Stimulated activated naive B cell treated with anti-CD40 and anti-IgM and Interleukin-4, amounts not matched to agents 10 μg/mL and 1 μg/mL and 100 μg/mL, for 72 hours (primary cell): ENCODE measurements around the gene CDK3.
A peak's percentile ranks its signal among the peaks of the same experiment; 100 is the strongest.

Experiments used
- ATAC-seq, 2 donors: fragments of 150-1000 bp; cut with Tn5 transposase; replicated peaks; 2 replicates each; pipeline ENCODE4 v1.10.0; 2021; ENCODE audit warnings: moderate library complexity in 1 of 2
- DNase-seq: peaks from one replicate; pipeline ENCODE4 v3.0.0; 2021
- H3K27ac Mint-ChIP-seq: one replicate; pipeline ENCODE4 v1.8.0; 2022; ENCODE audit warnings: mild to moderate bottlenecking, mixed read lengths
- H3K27me3 Mint-ChIP-seq, 2 donors: one replicate each; pipeline ENCODE4 v1.8.0; 2022; ENCODE audit warnings: mixed read lengths in 2 of 2
- H3K36me3 Mint-ChIP-seq, 2 donors: one replicate each; pipeline ENCODE4 v1.8.0; 2022; ENCODE audit warnings: mixed read lengths in 2 of 2, mild to moderate bottlenecking in 1 of 2
- H3K4me1 Mint-ChIP-seq, 2 donors: one replicate each; pipeline ENCODE4 v1.8.0; 2022; ENCODE audit warnings: mixed read lengths in 2 of 2, mild to moderate bottlenecking in 1 of 2
- H3K4me3 Mint-ChIP-seq, 2 donors: one replicate each; pipeline ENCODE4 v1.8.0; 2022; ENCODE audit warnings: mild to moderate bottlenecking in 2 of 2, mixed read lengths in 2 of 2, moderate library complexity in 1 of 2
- H3K9me3 Mint-ChIP-seq, 2 donors: one replicate each; pipeline ENCODE4 v1.8.0; 2022; ENCODE audit warnings: mixed read lengths in 2 of 2, mild to moderate bottlenecking in 1 of 2

The CDK3 gene

DNA sequence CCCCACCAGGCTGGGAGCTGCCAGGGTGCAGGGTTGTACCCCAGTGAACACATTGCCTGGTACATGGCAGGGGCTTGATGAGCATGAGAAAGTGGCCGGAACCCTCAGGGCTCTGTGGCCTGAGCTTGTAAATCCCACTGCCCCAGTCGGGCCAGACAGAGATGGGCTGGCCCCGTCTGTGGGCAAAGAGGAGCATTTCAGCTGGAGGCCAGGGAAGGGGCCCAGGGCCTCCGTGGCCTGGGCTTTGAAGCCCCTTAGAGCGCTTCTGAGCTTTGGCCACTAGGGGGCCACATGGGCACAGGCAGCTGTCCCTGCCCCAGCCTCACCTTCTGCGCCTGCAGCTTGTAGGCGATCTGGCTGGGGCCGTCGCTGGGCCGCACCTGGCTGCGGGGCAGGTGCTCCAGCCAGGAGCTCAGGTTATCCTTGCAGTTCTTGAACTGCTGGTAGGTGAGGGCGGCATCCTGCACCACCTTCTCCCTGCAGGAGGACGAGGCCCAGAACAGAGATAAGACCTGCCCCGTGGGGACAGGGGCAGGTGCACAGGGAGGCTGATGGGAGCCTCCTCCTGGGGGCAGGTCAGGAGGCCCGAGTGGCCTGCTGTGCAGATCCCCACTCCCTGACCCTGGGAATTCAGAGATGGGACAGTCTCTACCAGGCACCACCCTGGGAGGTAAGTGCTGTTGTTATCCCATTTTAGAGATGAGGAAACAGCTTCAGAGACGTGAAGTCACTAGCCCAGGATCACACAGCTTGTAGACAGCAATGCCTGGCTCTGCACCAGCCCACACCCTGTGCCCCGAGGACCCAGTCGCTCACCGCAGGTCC lies 13.7 kb downstream of the CDK3 start:
- Mint-ChIP-seq H3K9me3 (no peaks in the 10 kb centered on the region), H3K4me1 (peaks cover 6 to 7% of the 10 kb centered on the region in 2 donors), H3K27ac (peak overlapping the region; percentile 47), H3K4me3 (no peak overlapping the region), H3K36me3 (no peaks in the 10 kb centered on the region), H3K27me3 (peaks cover 0 to 9% of the 10 kb centered on the region in 2 donors)
- ATAC-seq = peak; percentile 97 to 99
- DNase-seq = peak; percentile 54

DNA sequence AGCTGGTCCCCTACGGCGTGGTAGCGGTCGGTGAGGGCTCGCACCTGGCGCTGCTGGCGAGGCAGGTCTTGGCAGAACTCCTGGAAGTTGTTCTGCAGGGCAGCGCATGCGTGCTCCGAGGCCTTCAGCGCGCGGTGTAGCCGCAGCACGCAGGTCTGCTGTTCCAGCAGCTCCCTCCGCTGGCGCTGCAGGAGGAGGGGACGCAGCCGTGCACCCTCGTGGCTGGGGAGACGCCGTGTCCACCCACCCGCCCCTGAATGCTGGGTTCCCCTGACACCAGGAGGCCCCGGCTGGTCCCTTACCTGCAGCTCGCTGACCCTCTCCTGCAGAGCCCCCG lies 14.2 kb downstream of the CDK3 start:
- peaks cover 6 to 7% of the 10 kb centered on the region in 2 donors for H3K4me1 Mint-ChIP-seq
- H3K4me3 Mint-ChIP-seq = no peak overlapping the region
- no peaks in the 10 kb centered on the region for H3K36me3 Mint-ChIP-seq
- DNase-seq = no peak
- ATAC-seq = no peak
- H3K27ac Mint-ChIP-seq = no peak overlapping the region
- no peaks in the 10 kb centered on the region for H3K9me3 Mint-ChIP-seq
- peaks cover 0 to 9% of the 10 kb centered on the region in 2 donors for H3K27me3 Mint-ChIP-seq

DNA sequence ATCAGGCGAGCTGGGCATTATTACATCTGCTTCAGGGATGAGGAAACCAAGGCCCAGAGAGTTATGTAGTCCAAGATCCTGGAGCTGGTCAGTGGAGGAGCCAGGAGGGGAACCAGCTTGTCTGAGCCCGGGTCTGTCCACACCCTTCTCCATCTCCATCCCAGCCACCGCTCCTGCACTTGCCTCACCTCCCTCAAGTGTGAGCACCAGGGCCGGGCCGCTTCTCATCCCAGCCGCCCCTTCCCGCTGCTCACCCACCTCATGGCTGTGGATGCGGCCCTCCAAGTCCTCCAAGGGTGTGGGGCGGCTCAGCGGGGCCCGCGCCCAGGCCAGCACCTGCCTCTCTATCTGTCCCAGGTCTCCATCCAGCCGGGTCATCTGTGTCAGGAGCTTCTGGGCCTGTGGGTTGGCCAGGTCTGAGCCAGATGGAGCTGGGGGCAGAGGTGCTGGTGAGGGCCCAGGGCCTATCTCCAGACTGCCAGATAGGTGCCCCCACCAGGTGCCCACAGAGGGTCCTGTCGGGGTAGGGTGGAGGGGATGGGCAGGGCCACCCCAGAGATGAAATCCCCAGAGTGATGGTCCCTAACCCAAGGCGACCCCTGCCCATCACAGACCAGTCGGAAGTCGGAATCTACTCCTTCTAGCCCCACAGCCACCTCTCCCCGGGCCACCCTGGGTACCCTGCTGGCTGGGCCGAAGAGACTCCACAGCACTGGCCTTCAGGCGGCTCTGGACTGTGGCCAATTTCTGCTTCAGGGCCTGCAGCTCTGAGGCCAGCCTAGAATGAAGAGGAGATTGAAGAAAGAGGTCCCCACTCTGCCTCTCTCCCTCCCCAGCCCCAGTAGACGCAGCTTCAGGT lies 17.1 kb downstream of the CDK3 start:
- H3K4me3 Mint-ChIP-seq = no peak overlapping the region
- ATAC-seq (no peak), DNase-seq (no peak)
- no peaks in the 10 kb centered on the region for H3K9me3 Mint-ChIP-seq
- no peak overlapping the region for H3K27ac Mint-ChIP-seq
- peaks cover 0 to 10% of the 10 kb centered on the region in 2 donors for H3K27me3 Mint-ChIP-seq
- H3K4me1 Mint-ChIP-seq = peaks cover 6 to 7% of the 10 kb centered on the region in 2 donors
- no peaks in the 10 kb centered on the region for H3K36me3 Mint-ChIP-seq

- H3K4me1 Mint-ChIP-seq = peaks cover 6 to 7% of the 10 kb centered on the region in 2 donors
- no peaks in the 10 kb centered on the region for H3K36me3 Mint-ChIP-seq
- H3K27ac Mint-ChIP-seq = no peak overlapping the region
- peaks cover 0 to 15% of the 10 kb centered on the region in 2 donors for H3K27me3 Mint-ChIP-seq
- DNase-seq (no peak), ATAC-seq (no peak)
- H3K9me3 Mint-ChIP-seq = no peaks in the 10 kb centered on the region
- H3K4me3 Mint-ChIP-seq = no peak overlapping the region
Observed at GRCh38 chr17:76018340-76018680, 17.7 kb downstream of the CDK3 start.

- Mint-ChIP-seq H3K27ac (no peak overlapping the region), H3K4me1 (peaks cover 6 to 7% of the 10 kb centered on the region in 2 donors), H3K4me3 (no peak overlapping the region), H3K9me3 (no peaks in the 10 kb centered on the region), H3K36me3 (no peaks in the 10 kb centered on the region), H3K27me3 (peaks cover 0 to 12% of the 10 kb centered on the region in 2 donors)
- ATAC-seq = no peak
- DNase-seq = no peak
Observed at GRCh38 chr17:76018801-76019200, 18.1 kb downstream of the CDK3 start.

DNA sequence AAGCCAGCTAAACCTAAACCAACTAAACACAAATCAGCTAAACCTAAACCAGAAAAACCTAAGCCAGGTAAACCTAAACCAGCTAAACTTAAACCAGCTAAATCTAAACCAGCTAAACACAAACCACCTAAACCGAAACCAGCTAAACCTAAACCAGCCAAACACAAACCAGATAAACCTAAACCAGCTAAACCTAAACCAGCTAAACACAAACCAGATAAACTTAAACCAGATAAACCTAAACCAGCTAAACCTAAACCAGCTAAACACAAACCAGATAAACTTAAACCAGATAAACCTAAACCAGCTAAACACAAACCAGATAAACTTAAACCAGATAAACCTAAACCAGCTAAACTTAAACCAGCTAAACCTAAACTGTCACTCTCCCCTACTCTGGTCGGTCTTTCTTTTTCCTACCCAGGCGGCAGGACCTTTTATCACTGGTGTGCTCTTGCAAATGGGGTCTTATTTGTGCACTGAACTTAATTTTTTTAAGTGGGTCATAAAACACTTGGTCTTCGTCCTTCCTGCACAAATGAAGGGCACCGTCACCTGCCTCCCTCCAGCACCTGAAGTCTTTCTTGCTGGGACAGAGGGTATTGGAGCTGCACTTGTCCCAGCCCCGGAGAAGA lies 19.3 kb downstream of the CDK3 start:
- Mint-ChIP-seq H3K9me3 (no peaks in the 10 kb centered on the region), H3K36me3 (no peaks in the 10 kb centered on the region), H3K27ac (peak overlapping the region; percentile 22), H3K27me3 (peaks cover 0 to 6% of the 10 kb centered on the region in 2 donors), H3K4me3 (no peak overlapping the region), H3K4me1 (no peaks in the 10 kb centered on the region)
- ATAC-seq (no peak), DNase-seq (no peak)

DNA sequence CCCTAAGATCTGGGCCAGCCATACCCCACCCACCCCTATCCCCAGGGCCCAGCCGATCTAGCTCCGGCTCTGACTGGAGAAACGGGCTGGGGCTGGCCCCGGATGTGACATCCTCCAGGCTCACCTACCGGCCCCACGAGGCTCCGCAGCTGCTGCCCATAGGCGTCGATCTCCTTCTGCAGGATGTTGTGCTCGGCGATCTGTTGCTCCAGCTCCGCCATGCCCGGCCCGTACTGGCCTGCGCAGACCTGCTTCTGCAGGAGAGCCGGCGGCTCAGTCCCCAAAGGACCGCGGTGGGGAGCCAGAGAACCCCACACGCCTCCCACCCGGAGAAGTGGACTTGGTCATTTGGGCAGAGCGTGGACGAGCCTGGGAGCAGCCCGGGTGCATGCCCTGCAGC lies 21.6 kb downstream of the CDK3 start:
- no peak for ATAC-seq
- Mint-ChIP-seq H3K4me1 (peaks cover 0 to 2% of the 10 kb centered on the region in 2 donors), H3K36me3 (no peaks in the 10 kb centered on the region), H3K27me3 (peaks cover 0 to 6% of the 10 kb centered on the region in 2 donors), H3K9me3 (no peaks in the 10 kb centered on the region), H3K27ac (no peak overlapping the region), H3K4me3 (no peak overlapping the region)
- DNase-seq = no peak

- peaks cover 0 to 6% of the 10 kb centered on the region in 2 donors for H3K27me3 Mint-ChIP-seq
- no peaks in the 10 kb centered on the region for H3K36me3 Mint-ChIP-seq
- no peak for ATAC-seq
- peaks cover 0 to 3% of the 10 kb centered on the region in 2 donors for H3K4me1 Mint-ChIP-seq
- no peaks in the 10 kb centered on the region for H3K9me3 Mint-ChIP-seq
- H3K4me3 Mint-ChIP-seq = no peak overlapping the region
- H3K27ac Mint-ChIP-seq = no peak overlapping the region
- no peak for DNase-seq
Observed at GRCh38 chr17:76022973-76023899, 22.6 kb downstream of the CDK3 start.

DNA sequence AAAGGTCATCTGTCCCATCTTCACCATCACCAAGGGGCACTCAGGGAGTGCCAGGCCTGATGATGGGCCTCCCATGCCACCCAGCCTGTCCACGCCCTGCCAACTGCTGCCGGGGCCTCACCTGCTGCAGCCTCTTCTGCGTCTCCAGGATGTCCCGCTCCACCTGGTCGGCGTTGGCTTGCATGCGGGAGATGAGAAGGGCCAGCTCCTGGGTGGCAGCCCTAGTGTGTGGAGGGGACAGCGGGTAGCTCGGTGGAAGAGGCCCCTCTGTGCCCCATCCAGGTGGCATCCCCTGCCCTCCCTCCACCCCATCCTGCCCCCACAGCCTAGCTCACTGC lies 23.2 kb downstream of the CDK3 start:
- H3K9me3 Mint-ChIP-seq = no peaks in the 10 kb centered on the region
- no peak overlapping the region for H3K4me3 Mint-ChIP-seq
- peaks cover under 1 to 3% of the 10 kb centered on the region in 2 donors for H3K4me1 Mint-ChIP-seq
- peaks cover 0 to 6% of the 10 kb centered on the region in 2 donors for H3K27me3 Mint-ChIP-seq
- H3K27ac Mint-ChIP-seq = no peak overlapping the region
- DNase-seq = no peak
- ATAC-seq = no peak
- no peaks in the 10 kb centered on the region for H3K36me3 Mint-ChIP-seq

- Mint-ChIP-seq H3K36me3 (no peaks in the 10 kb centered on the region), H3K4me3 (no peak overlapping the region), H3K27me3 (peaks cover 0 to 8% of the 10 kb centered on the region in 2 donors), H3K9me3 (no peaks in the 10 kb centered on the region), H3K4me1 (peaks cover 5 to 6% of the 10 kb centered on the region in 2 donors), H3K27ac (no peak overlapping the region)
- no peak for ATAC-seq
- no peak for DNase-seq
Observed at GRCh38 chr17:76024353-76024752, 23.7 kb downstream of the CDK3 start.

GRCh38 chr17:76025294-76025693 lies 24.6 kb downstream of the CDK3 start:
- Mint-ChIP-seq H3K27me3 (peaks cover 0 to 14% of the 10 kb centered on the region in 2 donors), H3K27ac (no peak overlapping the region), H3K9me3 (no peaks in the 10 kb centered on the region), H3K4me3 (no peak overlapping the region), H3K36me3 (no peaks in the 10 kb centered on the region), H3K4me1 (peaks cover 11 to 12% of the 10 kb centered on the region in 2 donors)
- no peak for ATAC-seq
- DNase-seq = no peak

- Mint-ChIP-seq H3K9me3 (no peaks in the 10 kb centered on the region), H3K27me3 (peaks cover 0 to 14% of the 10 kb centered on the region in 2 donors), H3K36me3 (no peaks in the 10 kb centered on the region), H3K4me1 (peaks cover 11 to 12% of the 10 kb centered on the region in 2 donors), H3K27ac (no peak overlapping the region), H3K4me3 (no peak overlapping the region)
- DNase-seq (no peak), ATAC-seq (peak in 1 of 2 donors; percentile 11)
Observed at GRCh38 chr17:76026714-76027158, 26.1 kb downstream of the CDK3 start.

- ATAC-seq (peak in 1 of 2 donors; percentile 52), DNase-seq (no peak)
- Mint-ChIP-seq H3K9me3 (no peaks in the 10 kb centered on the region), H3K4me3 (peak within 1 kb of the TSS in 1 of 2 donors; percentile 52), H3K27me3 (peaks cover 0 to 14% of the 10 kb centered on the region in 2 donors), H3K4me1 (peaks cover 11 to 12% of the 10 kb centered on the region in 2 donors), H3K36me3 (no peaks in the 10 kb centered on the region), H3K27ac (no peak within 1 kb of the TSS)
Observed at GRCh38 chr17:76027159-76027839, 26.6 kb downstream of the CDK3 start, which contains the start of gene EVPL. Gene EVPL, minus strand, starts transcription at chr17:76027306. Its CDS starts 108 bp downstream, at chr17:76027198.
